NCI-H1417 (cell line): Measurements from ENCODE around the gene ACSM3.
"Not testable (repeated sequence)": the region's sequence is repeated elsewhere in the genome, so short reads cannot be mapped to it uniquely, and the experiment has no call there.

Source experiments
- DNase-seq, 3 experiments: peaks; one replicate each; lab custom pipeline; 2025; lab: John Stamatoyannopoulos, UW

ACSM3 gene, protein sequence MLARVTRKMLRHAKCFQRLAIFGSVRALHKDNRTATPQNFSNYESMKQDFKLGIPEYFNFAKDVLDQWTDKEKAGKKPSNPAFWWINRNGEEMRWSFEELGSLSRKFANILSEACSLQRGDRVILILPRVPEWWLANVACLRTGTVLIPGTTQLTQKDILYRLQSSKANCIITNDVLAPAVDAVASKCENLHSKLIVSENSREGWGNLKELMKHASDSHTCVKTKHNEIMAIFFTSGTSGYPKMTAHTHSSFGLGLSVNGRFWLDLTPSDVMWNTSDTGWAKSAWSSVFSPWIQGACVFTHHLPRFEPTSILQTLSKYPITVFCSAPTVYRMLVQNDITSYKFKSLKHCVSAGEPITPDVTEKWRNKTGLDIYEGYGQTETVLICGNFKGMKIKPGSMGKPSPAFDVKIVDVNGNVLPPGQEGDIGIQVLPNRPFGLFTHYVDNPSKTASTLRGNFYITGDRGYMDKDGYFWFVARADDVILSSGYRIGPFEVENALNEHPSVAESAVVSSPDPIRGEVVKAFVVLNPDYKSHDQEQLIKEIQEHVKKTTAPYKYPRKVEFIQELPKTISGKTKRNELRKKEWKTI

DNA sequence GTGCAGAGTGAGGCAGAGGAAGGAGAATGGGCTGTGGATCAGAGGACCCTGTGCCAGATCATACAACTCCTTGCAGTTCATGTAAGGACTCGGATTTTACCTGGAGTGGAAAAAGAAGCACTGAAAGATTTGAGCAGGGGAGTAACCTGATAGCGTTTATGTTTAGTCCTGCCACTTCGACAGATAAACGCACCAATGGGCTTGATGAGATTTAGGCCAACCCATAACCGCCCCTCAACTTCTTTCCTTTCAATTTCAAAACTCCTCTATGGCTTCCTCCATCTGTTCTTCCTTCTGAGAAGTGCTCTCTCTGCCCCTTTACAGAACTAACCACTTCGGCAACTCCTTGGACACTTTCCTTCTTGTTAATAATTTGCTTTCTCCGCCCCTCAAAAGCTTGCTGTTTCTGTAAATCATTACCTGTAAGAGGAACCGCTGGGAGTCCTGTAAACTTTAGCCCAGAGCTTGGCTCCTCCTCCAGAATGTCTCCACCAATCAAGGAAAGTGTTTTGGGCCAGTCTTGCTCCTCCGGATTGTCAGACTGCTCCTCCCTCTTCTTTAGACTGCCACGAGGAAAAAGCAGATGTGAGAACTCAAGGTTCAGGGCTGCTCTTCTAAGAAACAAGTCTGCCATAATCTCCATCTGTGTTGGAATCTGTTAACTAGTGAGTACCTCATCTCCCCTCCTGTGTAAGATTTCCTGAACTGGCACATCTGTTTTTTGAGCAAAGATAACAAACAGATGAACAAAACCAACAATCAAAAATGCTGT is at the start of gene ACSM3:
Gene ACSM3 (plus strand): TSS at position 554 of the 772 bp plus-strand sequence. CDS start 6,021 bp downstream, outside the sequence.
- DNase-seq, result no peak

DNA sequence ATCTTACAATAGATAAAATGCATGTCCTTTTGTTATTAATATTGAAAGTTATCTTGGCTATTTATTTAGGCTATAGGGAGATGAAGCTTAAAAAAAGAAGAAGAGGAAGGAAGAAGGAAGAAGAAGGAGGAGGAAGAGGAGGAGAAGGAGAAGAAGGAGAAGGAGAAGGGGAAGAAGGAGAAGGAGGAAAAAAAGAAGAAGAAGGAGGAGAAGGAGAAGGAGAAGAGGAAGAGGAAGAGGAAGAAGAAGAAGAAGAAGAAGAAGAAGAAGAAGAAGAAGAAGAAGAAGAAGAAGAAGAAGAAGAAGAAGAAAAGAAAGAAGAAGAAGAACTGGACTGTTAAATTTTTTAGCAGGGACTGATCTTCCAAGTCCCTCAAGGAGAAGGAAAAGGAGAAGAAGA is 46.1 kb upstream of the ACSM3 start:
- DNase-seq, result not testable (repeated sequence)

DNA sequence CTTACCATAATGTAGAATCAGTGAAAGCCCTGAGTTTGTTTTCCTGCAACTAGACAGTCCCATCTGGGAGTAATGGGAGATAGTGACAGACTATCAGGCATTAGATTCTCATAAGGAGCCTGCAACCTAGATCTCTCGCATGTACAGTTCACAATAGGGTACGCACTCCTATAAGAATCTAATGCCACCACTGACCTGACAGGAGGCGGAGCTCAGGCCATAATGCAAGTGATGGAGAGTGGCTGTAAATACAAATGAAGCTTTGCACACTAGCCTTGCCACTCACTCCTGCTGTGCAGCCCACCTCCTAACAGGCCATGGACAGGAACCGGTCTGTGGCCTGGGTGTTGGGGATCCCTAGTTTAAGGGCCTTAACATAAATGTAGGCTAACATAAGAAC is 43.6 kb upstream of the ACSM3 start:
- no peak for DNase-seq

DNA sequence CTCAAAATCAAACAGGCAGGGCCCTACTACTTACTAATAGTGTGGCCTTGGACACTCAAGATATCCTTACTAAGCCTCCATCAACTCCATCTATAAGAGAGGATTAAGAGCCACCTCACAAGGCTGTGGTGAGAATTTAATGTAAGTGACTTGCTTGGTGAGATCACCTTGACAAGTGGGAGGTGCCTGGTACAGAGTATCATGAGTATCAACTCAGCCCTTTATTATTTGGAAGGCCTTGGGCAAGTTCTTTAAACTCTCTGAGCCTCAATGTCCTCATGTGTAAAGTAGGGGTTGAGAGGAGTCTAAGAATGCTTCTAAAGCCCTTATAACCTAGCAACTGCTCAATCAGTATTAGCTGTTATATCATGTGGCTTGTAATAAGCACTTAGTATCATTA is 37.2 kb upstream of the ACSM3 start:
- DNase-seq, result no peak

DNA sequence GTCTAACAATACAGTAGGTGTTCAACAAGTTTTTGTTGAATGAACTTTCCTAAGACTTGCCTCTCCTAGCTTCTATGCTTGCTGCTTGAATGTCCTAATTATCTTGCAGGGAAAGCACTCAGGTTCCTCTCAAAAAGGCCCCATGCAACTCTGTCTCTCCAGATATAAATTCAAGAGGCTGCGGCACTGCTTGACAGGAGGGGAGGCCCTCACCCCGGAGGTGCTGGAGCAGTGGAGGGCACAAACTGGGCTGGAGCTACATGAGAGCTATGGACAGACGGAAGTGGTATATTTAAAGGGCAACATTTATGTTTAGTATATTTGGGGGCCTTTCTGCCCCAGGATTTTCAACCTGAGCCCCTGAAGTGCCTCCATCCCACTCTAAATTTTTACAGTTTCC is 36.6 kb upstream of the ACSM3 start:
- DNase-seq, result no peak

DNA sequence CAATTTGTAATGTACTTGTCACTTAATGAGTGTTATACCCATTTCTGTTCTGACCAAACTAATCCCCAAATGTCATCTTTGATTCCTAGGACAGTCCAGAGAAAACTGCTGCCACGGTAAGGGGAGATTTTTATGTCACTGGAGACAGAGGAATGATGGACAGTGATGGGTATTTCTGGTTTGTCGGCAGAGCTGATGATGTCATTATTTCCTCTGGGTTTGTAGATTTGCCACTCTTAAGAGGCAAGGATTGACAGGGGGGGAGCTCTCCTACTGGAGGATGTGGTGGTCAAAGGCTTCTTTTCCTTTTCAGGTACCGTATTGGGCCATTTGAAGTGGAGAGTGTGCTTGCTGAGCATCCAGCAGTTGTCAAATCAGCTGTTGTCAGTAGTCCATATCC is 34.7 kb upstream of the ACSM3 start:
- DNase-seq, result no peak

DNA sequence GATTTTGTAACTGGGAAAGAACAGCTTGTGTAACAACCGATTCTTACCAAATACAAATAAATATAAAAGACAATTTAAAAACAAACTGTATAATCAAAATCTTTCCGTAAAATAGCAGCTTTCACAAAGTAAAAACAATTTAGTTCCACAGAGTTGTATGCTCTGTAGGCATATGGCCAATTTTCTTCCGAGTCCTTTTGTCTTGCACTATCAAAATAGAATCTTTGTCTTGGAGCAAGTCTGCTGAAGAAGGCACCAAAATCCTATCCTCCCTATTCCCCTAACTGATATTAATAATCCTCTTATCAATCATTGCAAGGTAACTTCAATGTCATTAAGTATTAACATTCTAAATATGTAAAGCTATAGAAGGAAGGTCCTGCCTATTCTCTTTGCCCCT is 29.8 kb upstream of the ACSM3 start:
- no peak for DNase-seq

DNA sequence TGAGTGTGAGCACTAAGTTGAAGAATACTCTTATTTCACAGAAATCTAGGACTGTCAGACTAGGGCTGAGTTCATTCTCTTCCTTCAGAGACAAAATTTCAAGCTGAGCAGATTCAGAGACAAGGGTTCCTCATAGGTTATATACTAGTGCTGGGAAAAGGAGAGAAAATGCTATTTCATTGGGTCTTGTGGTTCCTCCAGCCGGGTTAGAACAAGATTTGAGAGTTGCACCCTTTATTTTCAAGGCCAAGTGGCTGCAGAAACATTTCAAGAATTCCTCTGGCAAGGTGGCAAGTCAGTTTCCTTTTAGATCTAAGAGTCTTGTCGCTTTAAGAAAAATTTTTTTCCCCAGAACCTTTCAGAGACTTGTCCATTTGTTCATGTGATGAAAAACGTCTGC is 29.0 kb upstream of the ACSM3 start:
- no peak for DNase-seq

DNA sequence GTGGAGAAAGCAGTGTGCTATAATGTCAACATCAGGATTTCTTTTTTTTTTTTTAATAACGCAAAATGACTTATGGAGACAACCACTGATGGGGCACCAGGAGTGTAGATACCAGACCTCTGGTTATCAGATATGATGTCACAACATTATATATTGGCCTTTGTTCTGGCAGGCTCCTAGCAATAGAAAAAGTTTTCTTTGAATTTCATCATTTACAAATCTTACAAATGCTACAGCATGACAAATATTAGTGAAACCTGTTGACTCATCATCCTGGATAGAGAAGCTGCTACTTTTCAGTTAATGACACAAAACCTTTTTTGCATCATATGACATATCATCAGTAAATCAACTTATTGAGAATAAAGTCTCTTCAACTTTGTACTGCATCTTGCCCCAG is 28.3 kb upstream of the ACSM3 start:
- DNase-seq, result no peak

DNA sequence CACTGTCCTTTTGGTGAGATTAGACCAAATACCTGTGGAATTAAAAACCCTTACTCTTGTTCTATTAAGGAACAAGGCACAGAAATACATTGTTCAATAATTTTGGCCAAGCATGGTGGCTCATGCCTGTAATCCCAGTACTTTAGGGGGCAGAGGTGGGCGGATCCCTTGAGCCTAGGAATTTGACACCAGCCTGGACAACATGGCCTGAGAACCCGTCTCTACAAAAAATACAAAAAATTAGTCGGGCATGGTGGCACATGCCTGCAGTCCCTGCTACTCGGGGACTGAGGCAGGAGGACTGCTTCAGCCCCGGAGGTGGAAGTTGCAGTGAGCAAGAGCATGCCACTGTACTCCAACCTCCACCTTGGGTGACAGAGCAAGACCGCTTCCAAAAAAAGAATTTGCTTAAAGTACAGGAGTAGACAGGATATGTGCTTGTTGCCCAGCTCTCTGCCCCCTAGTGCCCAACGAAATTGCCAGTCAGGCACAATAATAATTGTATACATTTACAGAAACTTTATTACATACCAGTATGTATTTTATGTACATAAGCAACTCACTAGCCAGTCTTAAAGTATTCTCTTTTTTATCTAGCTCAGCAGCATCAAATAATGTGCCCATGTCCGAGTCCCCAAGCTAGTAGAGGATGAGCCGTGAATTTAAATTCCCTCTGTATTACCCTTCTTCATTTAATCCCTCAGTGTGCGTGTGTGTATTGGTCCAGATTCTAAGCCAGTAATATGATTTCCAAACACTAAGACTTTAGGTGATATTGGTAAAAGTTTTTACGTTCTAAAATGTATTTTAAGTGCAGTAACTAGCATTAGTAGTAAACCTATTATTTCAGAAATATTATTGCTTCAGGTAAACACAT is 23.6 kb upstream of the ACSM3 start:
- no peak for DNase-seq

DNA sequence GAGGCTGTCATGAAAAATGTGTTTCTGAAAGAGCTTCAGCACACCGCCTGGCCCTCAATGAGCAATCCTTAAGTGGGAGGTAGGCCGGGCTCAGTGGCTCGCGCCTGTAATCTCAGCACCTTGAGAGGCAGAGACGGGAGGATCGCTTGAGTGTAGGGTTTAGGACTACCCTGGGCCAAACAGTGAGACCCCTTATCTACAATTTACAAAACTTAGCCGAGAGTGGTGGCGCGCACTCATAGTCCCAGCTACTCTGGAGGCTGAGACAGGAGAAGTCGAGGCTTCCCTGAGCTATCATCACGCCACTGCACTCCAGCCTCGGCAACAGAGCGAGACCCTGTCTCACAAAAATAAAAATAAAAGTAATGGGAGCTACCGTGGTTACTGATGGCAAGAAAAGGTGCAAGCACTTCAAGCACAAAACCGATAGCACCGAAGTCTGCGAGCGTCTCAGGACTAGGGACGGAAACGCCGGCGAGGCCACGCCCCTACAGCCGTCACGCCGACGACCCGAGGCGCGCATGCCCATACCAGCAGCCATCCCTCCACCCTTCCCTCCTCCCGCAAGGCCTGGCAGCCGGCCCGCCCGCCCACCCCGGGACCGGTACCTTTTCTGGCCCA is 22.8 kb upstream of the ACSM3 start:
- peak; percentile 58 to 85 (median 81) for DNase-seq

DNA sequence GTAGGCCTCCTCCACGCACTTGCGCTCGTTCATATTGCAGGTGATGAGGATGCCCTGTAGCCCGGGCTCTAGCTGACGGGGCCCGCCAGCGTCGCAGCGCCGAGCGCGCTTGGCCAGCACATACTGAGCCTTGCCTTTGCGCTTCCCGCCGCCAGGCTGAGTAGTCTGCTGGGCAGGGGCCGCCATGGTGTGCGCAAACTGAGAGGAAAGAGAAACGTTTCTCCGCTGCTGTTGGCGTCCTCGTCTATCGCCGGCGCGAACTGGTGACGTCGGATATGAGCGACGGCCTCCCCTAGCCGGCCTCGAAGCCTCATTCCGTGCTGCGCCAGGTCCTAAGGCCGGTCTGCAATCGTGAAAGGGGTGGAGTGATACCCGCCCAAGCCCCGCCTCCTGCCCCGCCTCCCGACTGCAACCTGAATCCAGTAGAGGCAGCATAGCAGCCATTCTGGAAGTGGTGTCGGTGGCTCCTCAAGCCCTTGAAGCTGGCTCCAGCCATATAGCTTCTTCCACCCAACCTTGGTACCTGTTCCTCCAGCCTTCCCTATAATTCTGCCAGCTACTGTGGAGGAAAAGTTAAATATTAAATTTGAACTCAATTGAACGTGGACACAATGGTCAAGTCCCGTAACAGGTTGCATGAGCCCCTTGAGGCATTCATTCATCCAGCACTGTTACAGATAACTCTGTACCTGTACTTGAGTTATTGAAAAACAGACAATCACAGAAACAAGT is 22.1 kb upstream of the ACSM3 start, which contains the start of gene THUMPD1:
Gene THUMPD1 (minus strand): TSS at position 265 of the 732 bp plus-strand sequence. CDS start 79 bp downstream, at position 186.
- peak; percentile 77 to 95 (median 90) for DNase-seq

DNA sequence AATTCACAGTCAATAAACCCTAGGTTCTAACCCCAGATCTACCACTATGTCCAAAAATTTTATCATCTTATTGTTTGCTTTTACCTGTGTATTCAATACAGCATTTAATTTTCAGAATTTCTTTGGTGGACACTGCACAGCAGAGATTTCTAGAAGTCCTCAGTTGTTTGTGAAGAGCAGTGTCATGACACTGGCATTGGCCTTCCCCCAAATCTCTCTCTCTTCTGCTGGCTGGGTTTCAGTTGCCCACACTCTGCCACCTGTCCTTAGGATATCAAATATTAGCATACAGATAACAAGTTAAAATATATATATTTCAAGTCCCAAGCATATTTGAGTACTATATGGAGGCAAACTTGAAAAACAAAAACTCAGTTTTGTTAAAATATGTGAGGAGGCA is 20.2 kb upstream of the ACSM3 start:
- DNase-seq, result no peak

DNA sequence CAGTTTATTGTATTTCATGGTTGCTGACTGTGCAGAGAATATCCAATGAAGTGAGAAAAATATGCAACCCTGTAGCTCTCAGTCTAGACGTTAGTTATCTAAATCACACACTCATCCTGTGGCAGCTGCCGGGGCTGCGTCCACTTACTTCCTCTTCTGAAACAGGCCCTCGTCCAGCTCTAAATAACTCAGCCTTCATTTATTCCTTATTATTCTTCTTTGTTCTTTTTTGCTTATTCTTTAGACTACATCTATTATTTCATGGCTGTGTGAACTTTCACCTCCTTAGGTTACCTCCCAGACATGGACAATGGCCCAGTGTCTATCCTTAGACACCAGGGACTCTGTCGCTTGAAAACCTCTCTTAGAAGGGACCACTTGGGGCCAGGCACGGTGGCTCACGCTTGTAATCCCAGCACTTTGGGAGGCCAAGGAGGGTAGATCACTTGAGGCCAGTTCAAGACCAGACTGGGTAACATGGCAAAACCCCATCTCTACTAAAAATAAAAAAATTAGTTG is 18.8 kb upstream of the ACSM3 start:
- no peak for DNase-seq

DNA sequence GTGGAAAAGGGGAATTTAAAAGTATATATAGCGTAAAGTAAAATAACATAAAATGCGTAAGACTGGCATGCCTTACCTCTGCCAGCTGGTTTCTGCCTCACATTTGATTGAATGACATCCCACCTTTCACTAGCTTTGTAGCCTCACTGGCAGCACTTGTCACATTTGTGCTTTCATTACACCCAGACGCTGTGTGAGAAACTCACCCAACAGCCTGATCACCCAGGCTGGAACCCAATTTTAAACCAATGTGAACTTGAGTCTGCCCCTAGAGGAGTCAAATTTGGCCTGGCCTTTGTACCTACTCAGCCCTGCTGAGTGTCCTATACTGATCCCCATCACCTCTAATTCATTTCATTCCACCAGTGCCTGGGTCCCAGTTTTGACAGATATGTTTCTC is 17.4 kb upstream of the ACSM3 start:
- DNase-seq, result no peak

DNA sequence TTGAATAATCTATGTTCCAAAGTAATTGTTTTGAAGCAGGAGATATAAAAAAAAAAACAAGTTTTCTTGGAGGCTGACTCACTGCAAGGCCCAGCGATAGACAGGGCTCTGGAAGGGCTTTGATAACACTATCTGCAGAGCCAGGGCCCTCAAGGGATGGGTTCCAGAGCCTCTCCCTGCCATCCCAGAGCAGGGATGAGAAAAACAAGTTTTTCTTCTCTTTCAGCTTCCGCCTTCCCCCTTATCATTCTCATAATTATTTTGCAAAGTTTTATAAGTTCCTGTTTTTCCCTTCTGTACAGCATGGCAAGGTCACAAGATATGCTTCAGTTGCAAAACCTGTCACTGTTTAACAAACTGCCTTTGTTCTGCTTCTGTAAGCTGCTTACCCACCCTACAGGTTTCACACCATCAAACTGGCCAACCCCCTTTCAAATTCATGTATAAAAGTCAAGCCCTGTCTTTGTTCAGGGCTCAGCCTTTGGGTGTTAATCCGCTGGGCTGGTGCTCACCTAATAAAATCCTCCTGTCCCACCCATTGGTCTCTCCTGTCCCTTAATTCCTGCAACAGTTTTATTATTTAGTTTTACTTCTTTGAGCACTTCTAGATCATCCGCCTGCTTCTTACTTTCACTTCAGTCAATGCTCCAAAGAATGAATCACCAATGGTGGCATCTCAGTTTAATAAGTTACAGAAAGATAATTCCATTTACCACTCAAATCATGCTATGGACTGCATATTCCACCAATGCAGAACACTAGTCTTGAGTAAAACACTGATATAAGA is 16.6 kb upstream of the ACSM3 start:
- DNase-seq, result no peak

DNA sequence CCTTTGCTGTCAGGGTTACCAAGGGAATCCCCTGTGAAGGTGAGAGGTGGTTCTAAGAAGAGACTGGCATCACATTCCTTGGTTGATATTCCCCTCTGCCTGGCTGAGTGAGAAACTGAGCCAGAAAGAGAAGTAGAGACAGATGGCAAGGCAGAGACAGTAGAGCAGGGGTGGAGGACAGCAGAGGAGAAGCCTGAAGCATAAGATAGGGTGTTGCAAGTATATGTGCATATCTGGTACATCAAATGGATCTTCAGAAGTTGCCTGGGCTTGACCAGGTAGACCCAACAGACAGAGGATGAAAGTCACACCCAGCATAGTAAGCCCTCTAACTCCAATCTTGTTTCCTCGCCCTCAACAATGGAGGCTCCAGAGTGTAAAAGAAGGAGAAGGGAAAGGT is 14.3 kb upstream of the ACSM3 start:
- no peak for DNase-seq

DNA sequence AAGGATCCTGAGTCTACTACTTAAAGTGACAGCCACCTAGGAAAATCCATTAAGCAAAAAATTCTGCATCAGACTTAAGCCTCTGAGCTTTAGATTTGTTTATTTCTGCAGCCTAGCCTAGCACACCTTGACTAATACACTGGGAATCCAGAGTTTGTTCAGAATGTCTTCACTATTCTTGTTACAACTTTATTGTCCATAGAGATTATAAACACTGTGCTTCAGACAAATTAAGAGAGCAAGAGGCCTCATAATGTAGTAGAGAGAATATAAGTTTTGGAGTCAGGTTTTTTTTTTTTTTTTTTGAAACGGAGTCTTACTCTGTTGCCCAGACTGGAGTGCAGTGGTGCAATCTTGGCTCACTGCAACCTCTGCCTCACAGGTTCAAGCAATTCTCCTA is 13.3 kb upstream of the ACSM3 start:
- no peak for DNase-seq

DNA sequence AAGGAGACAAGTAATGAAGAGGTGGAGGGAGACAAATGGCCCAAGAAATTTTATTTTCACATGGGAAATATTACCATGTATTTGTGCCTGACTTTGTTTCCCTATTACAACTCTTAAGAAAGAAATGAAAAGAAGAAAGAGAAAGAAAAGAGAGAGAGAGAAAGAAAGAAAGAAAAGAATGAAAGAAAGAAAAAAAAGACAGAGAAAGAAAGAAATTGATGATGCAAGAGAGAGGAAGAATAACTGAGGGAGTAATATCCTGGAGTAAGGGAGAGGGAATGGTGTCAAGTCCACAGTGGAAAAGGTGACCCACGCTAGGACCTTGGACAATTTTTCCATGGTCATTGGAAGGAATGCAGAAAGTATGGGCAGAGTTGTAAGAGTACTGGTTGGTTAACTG is 10.1 kb upstream of the ACSM3 start:
- DNase-seq, result no peak

DNA sequence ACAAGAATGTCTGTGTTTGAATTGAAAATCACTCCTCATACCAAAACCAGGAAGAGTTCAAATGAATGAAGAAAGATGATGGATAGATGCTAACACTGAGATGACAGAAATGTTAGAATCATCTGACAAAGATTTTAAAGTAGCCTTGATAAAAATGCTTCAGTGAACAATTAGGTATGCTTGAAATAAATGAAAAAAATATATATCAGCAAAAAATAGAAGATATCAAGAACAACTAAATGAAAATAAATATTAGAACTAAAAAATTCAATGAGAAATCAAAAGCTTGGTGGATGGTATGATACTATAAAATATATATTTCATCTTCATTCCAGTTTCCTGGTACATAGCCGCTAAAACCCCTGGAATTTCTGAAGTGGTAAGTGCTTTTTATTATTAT is 8.6 kb upstream of the ACSM3 start:
- no peak for DNase-seq
